ENCODE measurements around the gene TPH2.

Gene TPH2

DNA sequence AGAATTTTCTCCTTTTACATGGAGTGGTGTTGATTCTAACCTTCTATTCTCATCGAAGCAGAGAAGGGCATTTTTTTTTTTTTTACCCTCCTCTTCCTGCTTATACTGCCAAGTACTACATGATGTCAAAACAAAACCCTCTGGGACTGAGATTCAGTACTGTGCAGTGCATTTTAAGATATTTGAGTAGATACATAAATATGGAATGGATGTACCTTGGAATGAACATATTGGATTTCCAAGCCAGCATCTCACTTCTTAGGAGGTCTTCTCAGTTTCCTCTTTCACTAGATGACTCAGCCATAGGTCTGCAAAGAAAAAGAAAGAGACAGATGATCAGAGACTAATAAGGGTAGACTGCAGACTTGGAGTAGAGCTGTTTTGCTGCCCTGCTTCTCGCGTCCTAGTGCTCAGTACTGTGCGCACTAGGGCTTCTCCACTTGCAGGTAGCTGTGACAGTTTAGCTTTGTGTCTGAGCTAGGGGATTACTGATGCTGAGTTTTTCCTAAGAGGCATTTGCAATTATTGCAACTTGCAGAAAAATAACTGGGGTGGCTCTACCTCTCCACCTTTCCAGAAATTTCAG is 20.4 kb downstream of the TPH2 start:
- DNase-seq (ENCODE audit: low read depth in 2 of 2): no peak

DNA sequence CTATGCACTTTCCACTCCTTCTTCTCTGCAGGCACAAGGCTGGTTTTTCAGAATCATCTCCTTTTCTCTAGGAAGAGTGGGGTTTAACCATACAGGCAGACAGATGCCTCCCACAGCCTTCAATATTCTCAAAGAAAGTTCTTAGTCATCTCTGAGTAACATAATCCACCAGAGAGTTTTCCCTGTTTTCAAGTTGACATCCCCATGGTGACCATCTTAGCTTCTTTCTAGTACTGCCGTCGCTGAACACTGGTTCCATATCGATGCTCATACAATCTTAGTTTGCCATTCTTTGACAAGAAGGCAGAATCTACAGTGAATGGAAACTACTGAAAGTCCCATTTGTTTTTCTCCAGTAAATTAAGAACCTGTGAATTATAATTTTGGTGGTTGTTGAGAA is 28.6 kb downstream of the TPH2 start:
- no peak for DNase-seq (ENCODE audit: low read depth in 2 of 2)

DNA sequence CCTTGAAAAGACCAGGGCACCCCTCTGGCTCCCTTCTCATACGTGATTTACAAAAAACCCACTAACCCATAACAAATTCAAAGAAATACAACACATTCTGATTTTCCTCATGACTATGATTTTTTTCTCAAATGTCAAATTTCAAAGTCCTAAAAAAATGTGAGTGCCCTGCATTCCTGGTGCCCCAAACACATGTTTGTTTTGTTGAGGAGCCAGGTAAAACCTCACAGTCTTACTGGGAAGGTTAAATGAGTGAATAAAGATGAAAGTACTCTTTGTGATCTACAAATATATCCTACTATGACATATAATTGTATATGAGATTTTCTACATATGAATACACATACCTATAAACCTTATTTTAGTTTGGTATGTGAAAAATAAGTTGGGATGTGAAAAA is 30.7 kb downstream of the TPH2 start:
- no peak for DNase-seq (ENCODE audit: low read depth in 2 of 2)

DNA sequence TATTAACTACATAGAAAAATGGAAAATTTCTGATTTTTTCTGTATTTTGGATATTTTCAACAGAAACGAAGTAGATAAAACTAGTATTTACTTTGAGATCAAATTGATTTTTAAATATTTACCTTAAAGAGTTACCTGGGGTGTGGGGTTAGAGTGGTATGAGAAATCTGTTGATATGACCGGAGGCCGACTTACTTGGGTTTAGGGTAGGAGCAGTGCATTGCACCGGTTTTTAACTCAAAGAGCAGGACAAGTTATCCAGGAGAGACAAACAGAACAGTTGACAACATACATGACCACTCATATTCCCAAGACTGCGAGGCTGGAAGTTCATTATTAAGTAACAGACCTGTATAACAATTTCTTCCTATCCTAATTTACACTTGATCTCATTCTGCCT is 31.4 kb downstream of the TPH2 start:
- DNase-seq (ENCODE audit: low read depth in 2 of 2): no peak

DNA sequence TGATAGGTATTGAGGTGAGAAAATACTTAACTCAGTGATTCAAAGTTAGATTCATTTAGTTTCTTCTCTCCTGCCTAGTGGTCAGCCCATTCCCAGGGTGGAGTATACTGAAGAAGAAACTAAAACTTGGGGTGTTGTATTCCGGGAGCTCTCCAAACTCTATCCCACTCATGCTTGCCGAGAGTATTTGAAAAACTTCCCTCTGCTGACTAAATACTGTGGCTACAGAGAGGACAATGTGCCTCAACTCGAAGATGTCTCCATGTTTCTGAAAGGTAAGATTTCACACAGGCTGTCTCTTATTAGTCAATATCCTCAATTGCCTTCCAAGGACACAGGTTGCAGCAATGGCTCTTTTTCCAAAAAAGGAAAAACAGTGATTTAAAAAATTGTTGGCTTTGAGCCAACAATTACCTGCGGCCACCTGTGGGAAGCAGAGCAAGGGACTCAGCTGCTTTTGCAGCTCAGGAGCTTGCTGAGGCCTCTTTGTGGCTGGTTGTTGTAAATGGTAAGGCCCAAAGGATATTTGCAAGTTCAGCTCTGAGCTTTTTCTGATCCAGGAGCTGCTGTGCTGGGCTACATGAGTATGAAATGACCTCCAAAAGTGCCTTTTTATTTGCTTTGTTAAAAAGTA is 33.9 kb downstream of the TPH2 start:
- DNase-seq (ENCODE audit: low read depth in 2 of 2): no peak

DNA sequence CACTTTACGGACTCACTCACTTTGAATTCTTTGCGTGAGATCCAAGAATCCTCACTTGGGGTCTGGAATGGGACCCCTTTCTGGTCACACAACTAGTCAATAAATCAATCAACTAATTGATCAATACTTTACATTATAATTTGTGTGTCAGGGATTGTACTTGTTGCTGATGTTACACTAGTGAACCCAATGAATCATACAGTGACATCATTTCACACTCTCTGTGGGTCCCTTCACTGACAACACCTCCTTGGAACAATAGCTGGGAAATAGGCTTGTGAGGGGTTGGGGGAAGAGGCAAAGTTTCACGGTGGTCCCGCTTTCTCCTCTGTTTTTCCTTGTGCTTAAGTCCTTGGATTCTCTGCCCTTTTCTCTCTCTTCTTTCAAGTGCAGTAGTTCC is 35.0 kb downstream of the TPH2 start:
- no peak for DNase-seq (ENCODE audit: low read depth in 2 of 2)

DNA sequence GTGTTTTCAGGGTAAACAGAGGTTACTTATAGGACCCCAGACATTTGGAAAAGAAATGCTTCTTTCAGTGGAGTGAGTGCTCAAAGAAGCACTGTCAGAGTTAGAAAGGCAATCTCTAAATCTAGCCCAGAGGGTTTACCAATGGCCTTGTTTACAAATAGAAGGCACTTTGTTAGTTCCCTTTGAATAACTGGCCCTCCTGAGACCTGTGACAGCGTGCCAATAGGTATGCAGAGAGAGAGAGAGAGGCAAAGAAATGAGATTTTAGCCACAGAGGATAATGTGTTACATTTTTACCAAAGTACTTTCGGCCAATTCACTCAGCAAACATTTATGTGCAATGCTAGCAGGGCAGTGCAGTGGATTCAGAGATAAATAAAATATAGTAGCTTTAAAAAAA is 41.9 kb downstream of the TPH2 start:
- DNase-seq (ENCODE audit: low read depth in 2 of 2): no peak

DNA sequence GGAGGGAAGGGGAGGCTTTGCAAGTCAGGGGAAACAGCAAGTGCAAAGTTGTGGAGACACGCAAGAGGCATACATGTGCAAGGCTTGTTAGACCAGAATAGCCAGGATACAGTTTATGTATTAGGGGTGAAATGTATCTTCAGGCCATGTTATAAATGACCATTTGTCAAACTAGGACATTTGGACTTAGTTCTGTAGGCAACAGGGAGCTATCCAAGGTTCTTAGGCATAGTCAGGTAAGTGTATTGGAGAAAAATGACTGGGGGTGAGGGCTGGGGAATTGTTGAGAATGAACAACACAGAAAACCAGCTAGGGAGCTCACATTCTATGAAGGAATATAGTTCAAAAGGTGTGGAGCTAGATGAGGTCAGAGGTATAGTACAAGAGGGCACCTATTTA is 42.5 kb downstream of the TPH2 start:
- no peak for DNase-seq (ENCODE audit: low read depth in 2 of 2)

DNA sequence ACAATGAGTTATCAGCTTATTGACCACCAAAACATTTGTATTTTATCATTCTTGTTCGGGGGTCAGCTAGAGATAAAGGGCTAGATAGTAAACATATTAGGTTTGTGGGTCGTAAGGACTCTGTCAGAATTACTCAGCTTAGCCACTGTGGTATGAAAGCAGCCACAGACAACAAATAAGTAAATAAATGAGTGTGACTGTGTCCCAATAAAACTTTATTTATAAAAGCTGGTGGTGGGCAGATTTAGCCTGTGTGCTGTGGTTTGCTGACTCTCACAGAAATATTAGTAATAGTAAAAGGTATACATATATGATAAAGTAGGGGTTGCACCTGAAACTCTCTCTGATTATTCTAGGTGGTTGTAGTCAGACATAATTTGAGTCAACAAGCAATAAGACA is 56.1 kb downstream of the TPH2 start:
- no peak for DNase-seq (ENCODE audit: low read depth in 2 of 2)

DNA sequence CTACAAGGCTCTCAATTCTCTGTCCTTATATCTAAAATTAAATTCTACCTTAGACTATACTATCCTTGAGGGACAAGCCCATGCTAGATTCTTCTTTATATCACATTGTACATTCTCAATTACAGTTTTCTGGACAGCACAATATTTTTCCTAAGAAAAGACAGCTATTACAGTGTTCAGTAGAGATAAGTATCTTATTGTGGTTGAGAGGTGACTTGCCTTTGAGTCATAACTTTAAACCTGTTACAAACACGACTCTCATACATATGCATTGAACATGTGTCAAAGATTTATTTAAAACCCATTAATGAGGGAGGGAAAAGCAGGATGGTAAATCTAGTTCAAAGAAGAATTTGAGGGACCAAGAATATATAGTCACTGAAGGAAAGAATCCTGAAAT is 61.1 kb downstream of the TPH2 start:
- DNase-seq (ENCODE audit: low read depth in 2 of 2): no peak

DNA sequence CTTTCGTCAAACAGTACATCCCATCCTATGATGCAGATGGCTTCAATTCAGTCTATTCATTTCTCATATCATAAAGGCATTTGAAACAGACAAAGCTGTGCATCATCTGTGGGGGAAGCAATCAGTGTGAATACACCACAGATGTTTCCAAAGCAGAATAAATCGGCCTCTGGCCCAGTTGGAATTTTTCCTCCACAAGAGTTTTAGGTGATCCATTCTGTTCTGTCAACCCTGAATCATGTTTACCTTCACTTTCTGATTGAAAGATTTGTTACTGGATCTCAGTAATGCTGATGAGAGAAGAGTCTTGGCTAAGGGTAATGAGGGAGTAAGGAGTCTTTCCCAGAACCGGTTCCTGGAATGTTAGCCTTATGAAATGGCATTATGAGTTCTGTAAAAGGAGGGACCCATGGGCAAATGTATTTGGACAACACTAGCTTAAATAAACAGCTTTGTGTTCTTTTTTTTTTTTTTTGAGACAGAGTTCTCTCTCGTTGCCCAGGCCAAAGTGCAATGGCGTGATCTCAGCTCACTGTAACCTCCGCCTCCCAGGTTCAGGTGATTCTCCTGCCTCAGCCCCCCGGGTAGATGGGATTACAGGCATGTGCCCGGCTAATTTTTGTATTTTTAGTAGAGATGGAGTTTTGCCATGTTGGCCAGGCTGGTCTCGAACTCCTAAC is 62.5 kb downstream of the TPH2 start:
- DNase-seq (ENCODE audit: low read depth in 2 of 2): no peak

DNA sequence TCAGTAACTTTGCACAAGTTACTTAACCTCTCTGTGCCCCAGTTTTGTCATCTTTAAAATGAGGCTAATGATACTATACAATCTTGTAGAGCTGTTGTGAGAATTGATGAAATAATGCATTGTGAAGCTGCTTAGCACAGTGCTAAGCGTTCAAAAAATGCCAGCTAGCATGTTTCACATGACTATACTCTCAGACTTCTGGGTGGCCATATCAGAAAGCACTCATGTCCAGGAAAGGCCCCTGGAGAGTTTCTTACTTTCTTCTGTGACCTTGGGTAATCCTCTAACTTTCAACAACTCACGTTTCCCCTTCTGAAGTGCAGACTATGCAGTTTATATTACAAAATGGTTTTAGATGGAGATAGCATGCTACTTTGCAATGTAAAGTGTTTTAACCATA is 68.1 kb downstream of the TPH2 start:
- DNase-seq (ENCODE audit: low read depth in 2 of 2): no peak

DNA sequence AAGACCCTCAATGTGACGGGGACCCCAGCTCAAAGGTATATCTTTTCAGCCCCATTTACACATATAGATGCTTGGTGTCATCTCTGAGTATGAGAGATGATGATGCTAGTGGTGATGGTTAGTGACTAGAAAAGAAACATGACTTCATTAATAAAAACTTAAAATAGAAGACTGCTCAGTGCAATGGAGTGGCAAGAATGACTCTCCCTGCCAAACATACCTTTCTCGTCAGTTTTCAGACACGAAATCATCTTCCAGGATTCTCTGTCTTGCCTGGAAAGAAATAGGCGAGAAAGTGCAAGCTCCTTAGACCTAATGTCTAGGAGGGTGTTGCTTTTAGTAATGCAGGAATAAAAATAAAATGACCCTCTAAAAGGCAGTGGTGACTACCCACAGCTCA is 71.7 kb downstream of the TPH2 start:
- no peak for DNase-seq (ENCODE audit: low read depth in 2 of 2)

DNA sequence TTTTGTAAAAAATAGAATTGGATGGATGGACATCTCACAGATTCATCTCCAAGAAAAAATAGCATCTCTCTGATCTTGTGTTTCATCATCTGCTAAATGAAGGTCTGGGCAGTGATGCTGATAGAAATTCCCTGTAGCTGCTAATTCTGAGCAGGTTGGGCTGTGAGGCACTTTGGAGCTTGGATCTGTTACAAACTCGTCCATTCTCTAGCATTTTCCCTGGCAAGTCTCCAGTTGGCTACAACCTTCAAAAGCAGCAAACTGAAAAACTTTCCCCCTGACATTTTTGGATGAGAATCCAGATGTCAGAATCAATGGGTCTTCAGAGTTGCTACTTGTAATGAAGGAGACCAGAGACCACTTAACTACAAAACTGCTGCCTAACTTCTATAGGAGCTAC is 72.7 kb downstream of the TPH2 start:
- DNase-seq (ENCODE audit: low read depth in 2 of 2): no peak

DNA sequence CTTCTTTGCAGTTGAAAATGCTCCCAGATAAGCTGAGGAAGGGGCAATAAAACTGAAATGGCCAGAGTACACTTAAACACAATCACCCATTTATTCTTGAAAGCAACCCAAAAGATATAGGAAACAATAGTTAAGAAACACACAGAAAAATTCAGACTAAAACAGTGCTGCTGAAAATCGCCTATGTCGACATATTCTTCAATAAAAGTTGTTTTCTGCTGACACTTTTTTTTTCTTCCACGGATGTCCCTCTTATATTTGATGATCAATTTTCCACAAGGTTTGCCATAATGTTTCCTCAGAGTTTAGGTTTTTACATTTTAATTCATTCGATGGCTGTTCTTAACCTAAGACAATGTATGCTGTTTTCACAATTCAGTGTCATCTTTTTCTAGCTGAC is 74.2 kb downstream of the TPH2 start:
- no peak for DNase-seq (ENCODE audit: low read depth in 2 of 2)

DNA sequence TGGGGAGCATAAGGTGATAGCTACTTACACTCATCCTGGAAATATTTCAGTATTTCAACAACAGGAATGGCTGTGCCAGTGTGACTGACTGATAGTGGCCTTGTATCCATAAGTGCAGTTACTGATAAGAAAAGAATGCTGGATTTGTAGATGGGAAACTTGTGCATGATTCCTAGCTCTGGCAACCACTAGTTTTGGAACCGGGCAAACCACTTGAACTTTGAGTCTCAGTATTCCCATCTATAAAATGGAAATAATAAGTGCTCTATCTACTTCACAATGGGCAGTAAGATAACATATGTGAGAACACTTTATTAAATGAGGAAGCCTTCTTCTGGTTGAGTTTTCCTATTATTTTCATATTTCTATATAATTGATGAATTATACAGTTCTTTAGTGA is 77.2 kb downstream of the TPH2 start:
- no peak for DNase-seq (ENCODE audit: low read depth in 2 of 2)

DNA sequence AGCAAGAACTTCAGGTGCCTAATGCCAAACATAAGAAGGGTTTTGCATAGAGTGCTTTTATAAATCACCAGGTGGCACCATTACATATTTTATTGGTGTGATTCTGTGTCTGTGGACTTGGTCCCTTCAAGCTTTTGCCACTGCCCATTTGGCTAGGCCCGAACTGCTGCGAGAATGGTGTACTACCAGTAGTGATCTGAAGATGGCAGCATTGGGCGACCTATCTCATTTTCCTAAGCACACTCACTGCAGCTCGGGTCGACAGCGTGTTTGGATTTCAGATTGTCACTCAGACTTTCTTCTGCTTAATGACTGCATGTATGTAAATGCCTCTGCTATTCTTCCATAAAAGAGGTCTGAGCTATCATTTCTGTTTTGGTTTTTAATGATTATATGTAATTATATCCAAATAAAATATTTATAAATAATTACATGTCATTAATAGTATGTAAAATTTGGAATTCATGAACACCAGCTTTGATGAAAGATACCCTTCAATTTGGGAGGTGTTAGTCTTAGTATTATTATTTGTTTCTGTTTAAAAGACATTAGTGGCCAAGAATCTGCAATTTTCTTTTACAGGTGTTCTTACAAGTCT is 78.5 kb downstream of the TPH2 start:
- DNase-seq (ENCODE audit: low read depth in 2 of 2): peak; percentile 25 to 48

DNA sequence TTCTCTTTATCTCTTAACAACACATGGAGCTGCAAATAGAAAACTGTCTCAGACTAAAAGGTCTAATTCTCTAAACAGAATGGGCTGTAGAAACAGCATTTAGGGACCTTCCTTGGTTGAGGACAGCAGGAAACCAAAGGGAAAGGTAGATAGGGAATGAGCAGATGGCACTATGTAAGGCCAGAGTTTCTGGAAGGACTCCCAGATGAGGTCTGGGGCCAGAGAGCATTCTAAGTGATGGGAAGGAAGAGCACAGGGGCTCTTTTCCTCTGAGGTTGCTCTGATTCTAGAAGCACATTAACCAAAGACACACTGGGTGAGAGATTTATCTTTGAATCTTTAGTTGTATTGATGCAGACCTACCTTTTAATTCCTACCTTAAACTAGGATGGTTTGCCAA is 79.4 kb downstream of the TPH2 start:
- no peak for DNase-seq (ENCODE audit: low read depth in 2 of 2)

DNA sequence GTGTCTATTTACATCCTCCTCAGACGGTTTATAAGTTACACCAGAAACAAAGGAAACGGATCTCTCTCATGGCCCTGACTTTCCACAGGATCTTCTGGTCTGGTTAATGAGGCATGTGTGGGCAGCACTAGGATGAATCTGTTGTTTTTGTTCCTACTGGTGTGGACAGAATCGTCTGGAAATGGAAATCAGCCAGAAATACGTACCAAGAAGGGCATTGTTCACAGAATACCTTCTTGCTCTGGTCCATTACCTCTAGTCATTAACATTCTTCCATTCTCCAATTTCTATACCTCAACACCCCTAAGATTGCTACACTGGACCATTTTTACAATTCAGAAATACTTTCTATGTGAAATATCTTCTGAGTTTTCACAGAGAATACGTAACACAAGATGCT is 86.0 kb downstream of the TPH2 start:
- DNase-seq (ENCODE audit: low read depth in 2 of 2): no peak

DNA sequence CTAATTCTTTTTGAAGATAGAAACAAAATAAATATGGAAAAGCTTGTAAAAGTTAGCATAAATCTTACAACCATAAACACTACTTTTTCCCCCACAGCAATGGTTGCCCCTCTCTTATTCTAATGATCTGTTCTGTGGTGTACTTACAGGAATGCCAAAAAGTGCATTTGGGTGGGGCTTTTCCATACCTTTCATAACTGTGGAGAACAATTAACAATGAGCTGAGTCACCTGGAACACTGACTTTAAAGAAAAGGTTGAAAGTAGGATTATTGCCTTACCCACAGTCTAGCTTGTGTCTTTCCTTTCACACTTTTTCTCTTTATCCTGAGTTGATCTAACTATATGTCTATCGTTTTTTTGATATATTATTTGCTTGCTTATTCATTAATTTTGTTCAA is 86.9 kb downstream of the TPH2 start:
- no peak for DNase-seq (ENCODE audit: low read depth in 2 of 2)

DNA sequence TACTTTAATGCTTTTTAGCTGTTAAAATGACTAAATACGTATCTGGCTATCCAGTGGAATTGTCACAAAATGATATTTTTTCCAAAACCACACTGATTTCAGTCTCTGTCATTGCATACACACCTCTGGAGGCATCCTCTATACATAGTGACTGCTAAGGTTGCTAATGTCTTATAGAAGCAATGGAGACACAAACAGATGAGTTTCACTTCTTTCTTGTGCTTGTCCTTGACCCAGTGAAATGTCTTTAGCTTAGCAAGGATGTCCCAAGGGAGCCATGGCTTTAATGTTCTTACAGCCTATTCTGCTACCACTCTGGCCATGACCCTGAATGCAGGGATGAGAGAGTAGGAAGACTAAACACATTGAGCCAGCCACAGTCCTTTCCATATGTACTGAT is 90.3 kb downstream of the TPH2 start:
- DNase-seq (ENCODE audit: low read depth in 2 of 2): no peak

DNA sequence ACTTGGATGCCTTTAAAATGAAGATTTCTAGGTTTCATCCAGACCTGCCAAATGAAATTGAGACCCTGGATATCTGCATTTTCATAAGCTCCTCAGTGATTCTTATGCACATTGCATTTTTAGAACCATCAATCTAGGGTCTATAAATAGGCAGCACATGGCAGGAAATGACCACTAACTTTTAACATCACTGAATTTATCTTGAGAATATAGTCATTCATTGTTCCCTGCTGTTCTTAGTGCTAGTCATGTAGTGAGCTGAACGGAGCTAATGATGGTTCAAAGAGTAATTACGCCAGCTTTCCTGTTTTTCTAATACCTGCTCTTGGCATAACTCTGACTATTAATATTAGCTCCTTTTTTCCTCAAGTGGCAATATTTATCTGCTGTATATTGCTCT is 91.6 kb downstream of the TPH2 start:
- no peak for DNase-seq (ENCODE audit: low read depth in 2 of 2)

DNA sequence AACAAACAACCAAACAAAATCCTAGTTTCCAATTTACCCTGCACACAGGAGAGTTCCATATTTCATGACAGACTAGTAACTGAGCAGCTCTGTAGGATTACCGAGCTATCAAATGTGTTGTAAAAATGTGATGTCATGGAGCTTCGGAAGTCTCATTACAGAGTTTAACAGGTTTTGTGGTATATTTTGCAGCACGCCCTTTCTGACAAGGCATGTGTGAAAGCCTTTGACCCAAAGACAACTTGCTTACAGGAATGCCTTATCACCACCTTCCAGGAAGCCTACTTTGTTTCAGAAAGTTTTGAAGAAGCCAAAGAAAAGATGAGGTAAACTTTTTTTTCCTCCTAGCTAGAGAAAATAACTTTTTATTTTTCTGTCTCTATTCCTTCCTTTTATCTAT is 92.4 kb downstream of the TPH2 start:
- DNase-seq (ENCODE audit: low read depth in 2 of 2): no peak
